ENCODE results near the gene MERTK.

Gene MERTK

GRCh38 chr2:112054847-112055729, 156.7 kb downstream of the MERTK start, which contains the start of gene TMEM87B:
Gene TMEM87B, plus strand, starts transcription at chr2:112055269. Its CDS starts 323 bp downstream, at chr2:112055592.
- H3K4me3 ChIP-seq (ENCODE audit: control insufficient read depth, low read depth, low read length), result peak within 1 kb of the TSS; percentile 95
- DNase-seq (ENCODE audit: low read depth), result peak; percentile 92
- TF ChIP-seq CTCF (IDR thresholded peaks at IDR 0.05; ENCODE audit: control insufficient read depth, insufficient read depth, low read depth, low read length, missing control alignments), result no peak

- peak; percentile 92 for DNase-seq (ENCODE audit: low read depth)
- no peak for TF ChIP-seq CTCF (IDR thresholded peaks at IDR 0.05; ENCODE audit: control insufficient read depth, insufficient read depth, low read depth, low read length, missing control alignments)
These were observed 157.6 kb downstream of the MERTK start for GRCh38 chr2:112055730-112056625.

GRCh38 chr2:112056626-112056987, 158.2 kb downstream of the MERTK start:
- DNase-seq (ENCODE audit: low read depth), result no peak
- no peak for TF ChIP-seq CTCF (IDR thresholded peaks at IDR 0.05; ENCODE audit: control insufficient read depth, insufficient read depth, low read depth, low read length, missing control alignments)
- H3K4me3 ChIP-seq (ENCODE audit: control insufficient read depth, low read depth, low read length), result peak overlapping the region; percentile 95

More at GRCh38 chr2:112055730-112056625, 157.6 kb downstream of the MERTK start:
- peak overlapping the region; percentile 95 for H3K4me3 ChIP-seq (ENCODE audit: control insufficient read depth, low read depth, low read length)

- DNase-seq (ENCODE audit: low read depth), result no peak
These were observed 161.3 kb downstream of the MERTK start for GRCh38 chr2:112059671-112060070.

GRCh38 chr2:112061299-112061698, 162.9 kb downstream of the MERTK start:
- no peak overlapping the region for H3K4me3 ChIP-seq (ENCODE audit: control insufficient read depth, low read depth, low read length)
- TF ChIP-seq CTCF (IDR thresholded peaks at IDR 0.05; ENCODE audit: control insufficient read depth, insufficient read depth, low read depth, low read length, missing control alignments), result no peak
- DNase-seq (ENCODE audit: low read depth), result no peak

More at GRCh38 chr2:112059671-112060070, 161.3 kb downstream of the MERTK start:
- no peak for TF ChIP-seq CTCF (IDR thresholded peaks at IDR 0.05; ENCODE audit: control insufficient read depth, insufficient read depth, low read depth, low read length, missing control alignments)
- no peak overlapping the region for H3K4me3 ChIP-seq (ENCODE audit: control insufficient read depth, low read depth, low read length)

- no peak overlapping the region for H3K4me3 ChIP-seq (ENCODE audit: control insufficient read depth, low read depth, low read length)
- no peak for TF ChIP-seq CTCF (IDR thresholded peaks at IDR 0.05; ENCODE audit: control insufficient read depth, insufficient read depth, low read depth, low read length, missing control alignments)
- no peak for DNase-seq (ENCODE audit: low read depth)
These were observed 163.4 kb downstream of the MERTK start for GRCh38 chr2:112061840-112062239.

Data from AG09309 (cell line).